SK-N-SH (cell line): ENCODE measurements around the gene VASN. TPM values are rescaled to one million over a fixed set of nuclear protein-coding genes. Genes with fewer than 3 reads are reported as not detected.

ENCODE experiments used
- CTCF ChIA-PET: fragments of 300-600, 350-600 bp; formaldehyde crosslinking; extraction: SDS; loops from one replicate; lab custom pipeline; 2021; lab: Yijun Ruan, JAX
- POLR2A ChIA-PET: fragments of 350-600 bp; sonication (Branson Sonifier 250); formaldehyde crosslinking; extraction: SDS; loops from one replicate; lab custom pipeline; 2020; ENCODE audit warnings: antibody characterized with exemption, inconsistent platforms; lab: Yijun Ruan, JAX
- DNase-seq: peaks from one replicate; pipeline ENCODE4 v3.0.0; 2012
- H2AFZ ChIP-seq: fragments of 200-600 bp; sonication (generic); 2 replicates; pipeline ENCODE4 v1.8.1; 2016; ENCODE audit warnings: antibody characterized with exemption, mild to moderate bottlenecking, low read depth
- H3F3A ChIP-seq: fragments of 200-600 bp; sonication (generic); replicated peaks from 2 replicates; pipeline ENCODE3; 2016; ENCODE audit warnings: antibody characterized with exemption, mild to moderate bottlenecking; ENCODE audit not compliant: insufficient read depth
- H3K27ac ChIP-seq, 2 experiments: fragments of 200-500 bp in 1 of 2; fragments of 200-600 bp in 1 of 2; sonication (Bioruptor generic) in 1 of 2; sonication (generic), shearing (Covaris generic) in 1 of 2; 2 replicates each; pipeline versions ENCODE4 v1.5.1 to v1.6.1; 2014 to 2016; ENCODE audit warnings: low read depth in 2 of 2, inconsistent platforms in 1 of 2, low read length in 1 of 2, mild to moderate bottlenecking in 1 of 2, mixed read lengths in 1 of 2
- H3K27me3 ChIP-seq: fragments of 200-600 bp; sonication (generic), shearing (Covaris generic); 2 replicates; pipeline ENCODE4 v1.6.1; 2016; ENCODE audit warnings: mixed run types; ENCODE audit not compliant: insufficient read depth
- H3K36me3 ChIP-seq, 2 experiments: fragments of 200-500 bp in 1 of 2; fragments of 200-600 bp in 1 of 2; sonication (Bioruptor generic) in 1 of 2; sonication (generic) in 1 of 2; replicated peaks in 1 of 2; 2 replicates each; pipeline versions ENCODE3 to v1.5.1; 2014 to 2016; ENCODE audit warnings: low read length in 1 of 2, mild to moderate bottlenecking in 1 of 2; ENCODE audit not compliant: insufficient read depth in 2 of 2, control insufficient read depth in 1 of 2
- H3K4me1 ChIP-seq, 2 experiments: fragments of 200-500 bp in 1 of 2; fragments of 200-600 bp in 1 of 2; sonication (Bioruptor generic) in 1 of 2; sonication (generic), shearing (Covaris generic) in 1 of 2; 2 replicates each; pipeline versions ENCODE4 v1.5.1 to v1.6.1; 2014 to 2016; ENCODE audit warnings: low read depth in 1 of 2, low read length in 1 of 2, mixed run types in 1 of 2; ENCODE audit not compliant: insufficient read depth in 2 of 2, control insufficient read depth in 1 of 2
- H3K4me2 ChIP-seq: fragments of 200-600 bp; sonication (generic), shearing (Covaris generic); 2 replicates; pipeline ENCODE4 v1.6.1; 2017; ENCODE audit warnings: mixed run types
- H3K4me3 ChIP-seq, 2 experiments: fragments of 200-500 bp in 1 of 2; fragments of 200-600 bp in 1 of 2; sonication (Bioruptor generic) in 1 of 2; sonication (generic), shearing (Covaris generic) in 1 of 2; 2 replicates each; pipeline versions ENCODE4 v1.5.1 to v1.8.1; 2014 to 2016; ENCODE audit warnings: low read depth in 2 of 2, inconsistent platforms in 1 of 2, low read length in 1 of 2, mild to moderate bottlenecking in 1 of 2, mixed read lengths in 1 of 2, moderate library complexity in 1 of 2
- H3K79me2 ChIP-seq: fragments of 200-600 bp; sonication (generic); 2 replicates; pipeline ENCODE4 v1.8.1; 2017; ENCODE audit warnings: mild to moderate bottlenecking; ENCODE audit not compliant: insufficient read depth
- H3K9ac ChIP-seq: fragments of 200-600 bp; sonication (generic); 2 replicates; pipeline ENCODE4 v1.6.1; 2017; ENCODE audit warnings: mixed run types
- H3K9me2 ChIP-seq: fragments of 200-600 bp; sonication (generic); 2 replicates; pipeline ENCODE4 v1.6.1; 2017; ENCODE audit warnings: mixed run types
- H3K9me3 ChIP-seq: fragments of 200-600 bp; sonication (generic); 2 replicates; pipeline ENCODE4 v1.6.1; 2017; ENCODE audit warnings: mixed run types, mild to moderate bottlenecking, moderate library complexity
- H4K20me1 ChIP-seq: fragments of 200-600 bp; sonication (generic); 2 replicates; pipeline ENCODE4 v1.6.1; 2017; ENCODE audit warnings: mild to moderate bottlenecking, mixed run types; ENCODE audit not compliant: insufficient read depth
- FOSL2 ChIP-seq: IDR thresholded peaks from 2 replicates; pipeline ENCODE4 v1.4.0; 2012; ENCODE audit warnings: low read depth, mild to moderate bottlenecking, moderate library complexity, borderline replicate concordance
- FOXM1 ChIP-seq: IDR thresholded peaks from 2 replicates; pipeline ENCODE4 v1.4.0; 2012; ENCODE audit warnings: low read depth, mild to moderate bottlenecking
- GABPA ChIP-seq: IDR thresholded peaks from 2 replicates; pipeline ENCODE4 v1.4.0; 2012; ENCODE audit warnings: low read depth, mild to moderate bottlenecking
- MEF2A ChIP-seq: IDR thresholded peaks from 2 replicates; pipeline ENCODE4 v1.4.0; 2012; ENCODE audit warnings: low read depth, borderline replicate concordance
- MXI1 ChIP-seq: IDR thresholded peaks from 2 replicates; pipeline ENCODE4 v1.6.1; 2012; ENCODE audit warnings: mild to moderate bottlenecking, low read depth, low read length, improper control_type of control experiment
- NFIC ChIP-seq: IDR thresholded peaks from 2 replicates; pipeline ENCODE4 v1.4.0; 2012; ENCODE audit warnings: borderline replicate concordance
- PBX3 ChIP-seq: IDR thresholded peaks from 2 replicates; pipeline ENCODE4; 2012
- RAD21 ChIP-seq: IDR thresholded peaks from 2 replicates; pipeline ENCODE4 v1.6.1; 2012; ENCODE audit warnings: mild to moderate bottlenecking, low read length
- SMC3 ChIP-seq: IDR thresholded peaks from 2 replicates; pipeline ENCODE4 v1.6.1; 2012; ENCODE audit warnings: low read depth, low read length, improper control_type of control experiment
- TAF1 ChIP-seq: IDR thresholded peaks from 2 replicates; pipeline ENCODE4 v1.6.1; 2012; ENCODE audit warnings: low read depth, mild to moderate bottlenecking, low read length, moderate library complexity, borderline replicate concordance
- TEAD4 ChIP-seq: IDR thresholded peaks from 2 replicates; pipeline ENCODE4 v1.4.0; 2012; ENCODE audit warnings: mild to moderate bottlenecking, borderline replicate concordance; ENCODE audit not compliant: insufficient read depth
- YY1 ChIP-seq: IDR thresholded peaks from 2 replicates; pipeline ENCODE4 v1.4.0; 2012; ENCODE audit warnings: low read depth, mild to moderate bottlenecking
- WGBS: methylation state at CpG from one replicate; pipeline ENCODE4 v1.1.6; 2017; ENCODE audit warnings: low lambda C conversion rate; 5-methylcytosine and 5-hydroxymethylcytosine counted together
- polyA plus RNA-seq, 3 experiments: library from polyadenylated mRNA; depleted of rRNA; stranded (reverse); fragments of >200 nt; gene quantifications; 2 replicates each; pipeline ENCODE4 v1.2.3, GENCODE V29; 2012
- TF ChIP-seq, protein P1 (sequence below): IDR thresholded peaks from 2 replicates; pipeline ENCODE4 v1.4.0; 2012; ENCODE audit warnings: low read depth, borderline replicate concordance
- TF ChIP-seq, protein P2 (sequence below): fragments of 150-350 bp; IDR thresholded peaks from 2 replicates; pipeline ENCODE4 v1.6.1; 2017; ENCODE audit warnings: antibody characterized with exemption, low read length, low read depth, borderline replicate concordance
- TF ChIP-seq, protein P3 (sequence below): IDR thresholded peaks from 2 replicates; pipeline ENCODE4 v1.4.0; 2012; ENCODE audit warnings: low read depth

Gene VASN
- polyA plus RNA-seq, 1 of the 3 experiments (the other 2 are of a cell fraction), result 37.4 TPM

- no peak overlapping the region for H3K4me3 ChIP-seq
- no peak overlapping the region for H2AFZ ChIP-seq
- no peak overlapping the region for H3K9ac ChIP-seq
- no peaks in the 10 kb centered on the region for H3F3A ChIP-seq
- H3K4me2 ChIP-seq, result 0 out of 2 replicates have a peak overlapping the region, but pooled peaks have one; percentile 7
- no peaks in the 10 kb centered on the region for H3K9me3 ChIP-seq
- POLR2A ChIA-PET, result interaction anchor here (1.5 kb wide), 1 partner anchor 70 kb away, joined by 4 read pairs; no protein-coding TSS in a partner anchor
- no peak for DNase-seq
- no peak for TF ChIP-seq GABPA
- TF ChIP-seq RAD21, result no peak
- TF ChIP-seq, protein P1, sequence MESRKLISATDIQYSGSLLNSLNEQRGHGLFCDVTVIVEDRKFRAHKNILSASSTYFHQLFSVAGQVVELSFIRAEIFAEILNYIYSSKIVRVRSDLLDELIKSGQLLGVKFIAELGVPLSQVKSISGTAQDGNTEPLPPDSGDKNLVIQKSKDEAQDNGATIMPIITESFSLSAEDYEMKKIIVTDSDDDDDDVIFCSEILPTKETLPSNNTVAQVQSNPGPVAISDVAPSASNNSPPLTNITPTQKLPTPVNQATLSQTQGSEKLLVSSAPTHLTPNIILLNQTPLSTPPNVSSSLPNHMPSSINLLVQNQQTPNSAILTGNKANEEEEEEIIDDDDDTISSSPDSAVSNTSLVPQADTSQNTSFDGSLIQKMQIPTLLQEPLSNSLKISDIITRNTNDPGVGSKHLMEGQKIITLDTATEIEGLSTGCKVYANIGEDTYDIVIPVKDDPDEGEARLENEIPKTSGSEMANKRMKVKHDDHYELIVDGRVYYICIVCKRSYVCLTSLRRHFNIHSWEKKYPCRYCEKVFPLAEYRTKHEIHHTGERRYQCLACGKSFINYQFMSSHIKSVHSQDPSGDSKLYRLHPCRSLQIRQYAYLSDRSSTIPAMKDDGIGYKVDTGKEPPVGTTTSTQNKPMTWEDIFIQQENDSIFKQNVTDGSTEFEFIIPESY, result no peak
- TF ChIP-seq TEAD4, result no peak
- TF ChIP-seq YY1, result no peak
- TF ChIP-seq, protein P2, sequence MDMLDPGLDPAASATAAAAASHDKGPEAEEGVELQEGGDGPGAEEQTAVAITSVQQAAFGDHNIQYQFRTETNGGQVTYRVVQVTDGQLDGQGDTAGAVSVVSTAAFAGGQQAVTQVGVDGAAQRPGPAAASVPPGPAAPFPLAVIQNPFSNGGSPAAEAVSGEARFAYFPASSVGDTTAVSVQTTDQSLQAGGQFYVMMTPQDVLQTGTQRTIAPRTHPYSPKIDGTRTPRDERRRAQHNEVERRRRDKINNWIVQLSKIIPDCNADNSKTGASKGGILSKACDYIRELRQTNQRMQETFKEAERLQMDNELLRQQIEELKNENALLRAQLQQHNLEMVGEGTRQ, result no peak
- no peak for TF ChIP-seq FOSL2
- no peaks in the 10 kb centered on the region for H3K36me3 ChIP-seq
- H3K4me1 ChIP-seq, result peaks cover 5 to 44% of the 10 kb centered on the region in 2 experiments; a peak in 3 of 4 replicates
- H3K79me2 ChIP-seq, result peaks cover 95% of the 10 kb centered on the region
- peak overlapping the region in 1 of 2 experiments; percentile 47; a peak in 1 of 4 replicates for H3K27ac ChIP-seq
- H3K9me2 ChIP-seq, result no peaks in the 10 kb centered on the region
- CTCF ChIA-PET, result interaction anchor here (0.6 to 14.9 kb wide), 5 partner anchors 14 to 340 kb away, joined by 3 to 281 read pairs (median 5); no protein-coding TSS in a partner anchor
- 79% methylated on average over 11 of the region's 21 CpGs for WGBS
- peaks cover 77% of the 10 kb centered on the region for H4K20me1 ChIP-seq
- H3K27me3 ChIP-seq, result no peaks in the 10 kb centered on the region
These were observed 48.4 kb upstream of the VASN start for GRCh38 chr16:4323071-4323844.

DNA sequence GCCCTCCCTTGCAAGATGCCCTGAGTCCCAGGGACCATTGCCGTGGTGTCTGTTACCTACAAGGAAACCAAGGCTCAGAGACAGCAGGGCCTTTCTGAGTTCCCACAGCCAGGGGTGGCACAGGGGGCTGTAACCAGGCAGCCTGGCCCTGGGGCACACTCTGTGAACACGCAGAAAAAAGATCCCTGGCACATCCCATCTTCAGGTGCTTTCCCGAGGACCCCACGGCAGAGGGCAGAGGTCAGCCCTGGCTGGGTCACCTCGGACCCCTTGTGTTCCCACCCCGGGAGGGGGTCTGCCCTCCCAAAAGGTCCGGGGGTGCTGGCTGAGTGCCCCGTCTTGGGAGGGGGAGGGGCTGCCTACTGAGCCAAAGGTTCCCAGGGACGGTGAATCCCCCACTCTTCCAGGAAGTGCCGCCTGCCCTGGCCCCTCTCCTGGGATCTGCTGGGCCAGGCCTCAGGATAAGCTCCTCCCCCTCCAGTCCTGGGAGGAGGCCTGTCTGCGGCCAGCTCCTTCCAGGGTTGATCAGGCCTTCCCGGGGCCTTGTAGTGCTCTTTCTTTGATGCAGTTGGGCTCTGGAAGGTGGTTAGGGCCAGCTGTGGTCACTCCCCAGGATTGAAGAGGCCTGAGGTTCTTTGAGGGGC is 47.7 kb upstream of the VASN start:
- 0 out of 2 replicates have a peak overlapping the region, but pooled peaks have one; percentile 7 for H3K4me2 ChIP-seq
- TF ChIP-seq, protein P2, result no peak
- no peak for TF ChIP-seq GABPA
- no peak for TF ChIP-seq TAF1
- TF ChIP-seq TEAD4, result no peak
- TF ChIP-seq NFIC, result no peak
- TF ChIP-seq, protein P3, sequence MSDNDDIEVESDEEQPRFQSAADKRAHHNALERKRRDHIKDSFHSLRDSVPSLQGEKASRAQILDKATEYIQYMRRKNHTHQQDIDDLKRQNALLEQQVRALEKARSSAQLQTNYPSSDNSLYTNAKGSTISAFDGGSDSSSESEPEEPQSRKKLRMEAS, result no peak
- no peak for TF ChIP-seq MXI1
- TF ChIP-seq SMC3, result no peak
- no peak for TF ChIP-seq FOXM1
- TF ChIP-seq RAD21, result no peak
- TF ChIP-seq MEF2A, result no peak
- TF ChIP-seq PBX3, result no peak
- POLR2A ChIA-PET, result interaction anchor here (1.5 kb wide), 1 partner anchor 70 kb away, joined by 4 read pairs; no protein-coding TSS in a partner anchor

More for the DNA sequence above, 47.7 kb upstream of the VASN start:
- H3K9me2 ChIP-seq, result no peaks in the 10 kb centered on the region
- peak overlapping the region in 1 of 2 experiments; percentile 47; a peak in 1 of 4 replicates for H3K27ac ChIP-seq
- CTCF ChIA-PET, result interaction anchor here (0.6 to 14.9 kb wide), 8 partner anchors 15 to 341 kb away, joined by 3 to 281 read pairs (median 4); partner anchors contain the start of gene TFAP4
- no peak overlapping the region for H2AFZ ChIP-seq
- H3K79me2 ChIP-seq, result peaks cover 95% of the 10 kb centered on the region
- peaks cover 77% of the 10 kb centered on the region for H4K20me1 ChIP-seq
- H3K9ac ChIP-seq, result no peak overlapping the region
- peak; percentile 79 for DNase-seq
- no peak overlapping the region for H3K4me3 ChIP-seq
- H3F3A ChIP-seq, result no peaks in the 10 kb centered on the region
- H3K27me3 ChIP-seq, result no peaks in the 10 kb centered on the region
- H3K4me1 ChIP-seq, result peaks cover 12 to 46% of the 10 kb centered on the region in 2 experiments; a peak in 3 of 4 replicates
- WGBS, result 60% methylated on average over 3 of the region's 12 CpGs
- no peaks in the 10 kb centered on the region for H3K36me3 ChIP-seq
- no peaks in the 10 kb centered on the region for H3K9me3 ChIP-seq
